ENCODE data around the gene OR2M7. TPM values are rescaled to one million over a fixed set of nuclear protein-coding genes. Genes with fewer than 3 reads are reported as not detected.
"Not testable (repeated sequence)": the region's sequence is repeated elsewhere in the genome, so short reads cannot be mapped to it uniquely, and the experiment has no call there.

Gene OR2M7
- total RNA-seq, 2 donors from 2014 or later, result not detected

DNA sequence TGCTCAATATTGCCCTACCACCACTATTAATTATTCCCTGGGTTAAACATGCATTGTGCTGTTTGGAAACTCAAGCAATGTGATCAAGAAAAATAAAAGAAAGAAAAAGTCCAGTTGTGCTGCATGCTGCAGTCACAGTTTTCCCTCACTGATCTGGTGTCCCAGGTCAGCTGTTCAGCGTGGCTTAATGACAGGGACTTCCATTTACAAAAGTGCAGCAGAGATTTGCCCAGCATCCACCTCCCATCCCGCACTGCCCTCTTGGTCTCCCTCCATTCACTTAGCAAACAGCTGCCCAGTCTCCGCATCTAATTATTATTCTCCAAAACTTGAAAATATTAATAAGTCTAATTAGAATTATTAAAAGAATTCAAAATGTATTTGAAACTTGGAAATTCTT, 35.0 kb upstream of the OR2M7 start:
- no peak overlapping the region for H3K4me3 ChIP-seq
- ATAC-seq (ENCODE audit: insufficient number of reproducible peaks, low FRiP score, low read depth) (no peak), DNase-seq (ENCODE audit: low spot score) (no peak)
- no peaks in the 10 kb centered on the region for H3K27me3 ChIP-seq (replicated peaks; ENCODE audit: insufficient read depth)
- H3K36me3 ChIP-seq, result no peaks in the 10 kb centered on the region
- TF ChIP-seq, protein P1, sequence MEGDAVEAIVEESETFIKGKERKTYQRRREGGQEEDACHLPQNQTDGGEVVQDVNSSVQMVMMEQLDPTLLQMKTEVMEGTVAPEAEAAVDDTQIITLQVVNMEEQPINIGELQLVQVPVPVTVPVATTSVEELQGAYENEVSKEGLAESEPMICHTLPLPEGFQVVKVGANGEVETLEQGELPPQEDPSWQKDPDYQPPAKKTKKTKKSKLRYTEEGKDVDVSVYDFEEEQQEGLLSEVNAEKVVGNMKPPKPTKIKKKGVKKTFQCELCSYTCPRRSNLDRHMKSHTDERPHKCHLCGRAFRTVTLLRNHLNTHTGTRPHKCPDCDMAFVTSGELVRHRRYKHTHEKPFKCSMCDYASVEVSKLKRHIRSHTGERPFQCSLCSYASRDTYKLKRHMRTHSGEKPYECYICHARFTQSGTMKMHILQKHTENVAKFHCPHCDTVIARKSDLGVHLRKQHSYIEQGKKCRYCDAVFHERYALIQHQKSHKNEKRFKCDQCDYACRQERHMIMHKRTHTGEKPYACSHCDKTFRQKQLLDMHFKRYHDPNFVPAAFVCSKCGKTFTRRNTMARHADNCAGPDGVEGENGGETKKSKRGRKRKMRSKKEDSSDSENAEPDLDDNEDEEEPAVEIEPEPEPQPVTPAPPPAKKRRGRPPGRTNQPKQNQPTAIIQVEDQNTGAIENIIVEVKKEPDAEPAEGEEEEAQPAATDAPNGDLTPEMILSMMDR (IDR thresholded peaks at IDR 0.05), result no peak
- H3K4me1 ChIP-seq (ENCODE audit: control insufficient read depth in 1 of 2, low read depth in 2 of 2), result no peaks in the 10 kb centered on the region
- H3K27ac ChIP-seq, result no peak overlapping the region
- H3K9me3 ChIP-seq, result no peaks in the 10 kb centered on the region

DNA sequence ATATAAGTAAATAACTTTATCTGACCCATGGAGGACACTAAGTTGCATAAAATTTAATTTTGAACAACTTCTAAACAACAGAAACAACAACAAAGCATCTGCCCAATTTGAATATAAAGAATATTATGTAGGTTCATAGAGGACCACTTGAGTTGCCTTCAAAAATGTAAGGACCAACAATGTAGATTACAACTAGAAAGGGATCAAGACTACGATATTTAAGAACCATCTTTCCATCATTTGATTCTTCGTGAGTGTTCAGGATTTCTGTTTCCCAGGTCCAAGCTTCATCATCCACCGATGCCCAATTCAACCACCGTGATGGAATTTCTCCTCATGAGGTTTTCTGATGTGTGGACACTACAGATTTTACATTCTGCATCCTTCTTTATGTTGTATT, 24.1 kb upstream of the OR2M7 start, which contains the start of gene OR14C36:
OR14C36 (plus strand) TSS at position 301 of the 400 bp plus-strand sequence; CDS start at position 301, 0 bp downstream.
- Histone ChIP-seq H3K27me3 (replicated peaks; ENCODE audit: insufficient read depth) (no peaks in the 10 kb centered on the region), H3K27ac (no peak within 1 kb of the TSS), H3K4me3 (no peak within 1 kb of the TSS), H3K36me3 (no peaks in the 10 kb centered on the region), H3K9me3 (no peaks in the 10 kb centered on the region), H3K4me1 (ENCODE audit: control insufficient read depth in 1 of 2, low read depth in 2 of 2) (no peaks in the 10 kb centered on the region)
- DNase-seq (ENCODE audit: low spot score), result no peak
- no peak for ATAC-seq (ENCODE audit: insufficient number of reproducible peaks, low FRiP score, low read depth)
- TF ChIP-seq, protein P1 (IDR thresholded peaks at IDR 0.05), result no peak

DNA sequence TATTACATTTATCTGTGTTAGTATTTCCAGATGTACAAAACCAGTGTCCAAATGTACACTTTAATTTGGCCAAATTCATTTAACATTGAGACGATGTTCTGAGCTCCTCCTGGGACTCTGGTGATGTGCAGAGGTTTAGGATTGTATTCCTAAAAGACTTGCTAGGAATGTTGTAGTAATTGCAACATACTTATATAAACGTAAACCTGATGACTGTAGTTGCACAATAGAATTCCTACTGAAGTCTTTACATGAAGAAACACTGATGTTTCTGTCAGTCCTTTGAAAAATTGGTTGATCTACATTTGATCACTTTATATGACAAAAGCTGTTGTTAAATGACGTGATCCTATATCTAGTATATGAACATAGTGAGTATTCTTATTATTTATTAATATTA, 19.1 kb upstream of the OR2M7 start:
- Histone ChIP-seq H3K27me3 (replicated peaks; ENCODE audit: insufficient read depth) (no peaks in the 10 kb centered on the region), H3K36me3 (no peaks in the 10 kb centered on the region), H3K27ac (no peak overlapping the region), H3K9me3 (no peaks in the 10 kb centered on the region), H3K4me1 (ENCODE audit: control insufficient read depth in 1 of 2, low read depth in 2 of 2) (no peaks in the 10 kb centered on the region), H3K4me3 (no peak overlapping the region)
- DNase-seq (ENCODE audit: low spot score), result no peak
- ATAC-seq (ENCODE audit: insufficient number of reproducible peaks, low FRiP score, low read depth), result no peak
- TF ChIP-seq, protein P1 (IDR thresholded peaks at IDR 0.05), result no peak

DNA sequence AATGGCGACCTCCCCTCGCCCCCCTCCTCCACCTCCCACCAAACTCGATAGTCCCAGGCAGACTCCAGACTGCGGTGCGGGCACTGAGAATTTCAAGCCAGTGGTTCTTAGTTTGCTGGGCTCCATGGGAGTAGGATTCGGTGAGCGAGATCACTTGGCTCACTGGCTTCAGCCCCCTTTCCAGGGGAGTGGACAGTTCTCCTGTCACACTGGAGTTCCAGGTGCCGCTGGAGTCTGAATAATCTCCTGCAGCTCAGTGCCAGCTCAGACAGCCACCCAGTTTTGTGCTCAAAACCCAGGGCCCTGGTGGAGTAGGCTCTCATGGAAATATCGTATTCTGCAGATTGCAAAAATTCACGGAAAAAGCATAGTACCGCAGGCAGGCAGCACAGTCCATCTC, 7.6 kb downstream of the OR2M7 start:
- no peaks in the 10 kb centered on the region for H3K27me3 ChIP-seq (replicated peaks; ENCODE audit: insufficient read depth)
- no peak overlapping the region for H3K4me3 ChIP-seq
- no peaks in the 10 kb centered on the region for H3K4me1 ChIP-seq (ENCODE audit: control insufficient read depth in 1 of 2, low read depth in 2 of 2)
- TF ChIP-seq, protein P1 (IDR thresholded peaks at IDR 0.05), result no peak
- DNase-seq (ENCODE audit: low spot score), result no peak
- ATAC-seq (ENCODE audit: insufficient number of reproducible peaks, low FRiP score, low read depth), result no peak
- no peaks in the 10 kb centered on the region for H3K36me3 ChIP-seq
- H3K9me3 ChIP-seq, result no peaks in the 10 kb centered on the region
- H3K27ac ChIP-seq, result no peak overlapping the region

DNA sequence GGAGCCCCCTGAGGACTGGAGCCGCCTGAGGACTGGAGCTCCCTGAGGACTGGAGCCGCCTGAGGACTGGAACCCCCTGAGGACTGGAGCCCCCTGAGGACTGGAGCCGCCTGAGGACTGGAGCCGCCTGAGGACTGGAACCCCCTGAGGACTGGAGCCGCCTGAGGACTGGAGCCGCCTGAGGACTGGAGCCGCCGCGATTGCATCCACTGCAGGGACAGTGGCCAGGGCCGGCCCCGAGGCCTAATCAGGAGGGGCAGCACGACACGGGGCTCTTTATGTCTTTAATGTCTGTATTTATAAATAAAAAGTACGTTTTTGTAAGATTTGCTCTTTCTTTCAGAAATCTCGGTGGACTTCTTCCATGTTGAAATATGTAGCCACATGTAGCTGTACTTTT, 17.6 kb downstream of the OR2M7 start:
- not testable (repeated sequence) for DNase-seq (ENCODE audit: low spot score); ATAC-seq (ENCODE audit: insufficient number of reproducible peaks, low FRiP score, low read depth); H3K4me1 ChIP-seq (ENCODE audit: control insufficient read depth in 1 of 2, low read depth in 2 of 2); H3K9me3 ChIP-seq; H3K27me3 ChIP-seq (replicated peaks; ENCODE audit: insufficient read depth); H3K27ac ChIP-seq; H3K4me3 ChIP-seq; H3K36me3 ChIP-seq

DNA sequence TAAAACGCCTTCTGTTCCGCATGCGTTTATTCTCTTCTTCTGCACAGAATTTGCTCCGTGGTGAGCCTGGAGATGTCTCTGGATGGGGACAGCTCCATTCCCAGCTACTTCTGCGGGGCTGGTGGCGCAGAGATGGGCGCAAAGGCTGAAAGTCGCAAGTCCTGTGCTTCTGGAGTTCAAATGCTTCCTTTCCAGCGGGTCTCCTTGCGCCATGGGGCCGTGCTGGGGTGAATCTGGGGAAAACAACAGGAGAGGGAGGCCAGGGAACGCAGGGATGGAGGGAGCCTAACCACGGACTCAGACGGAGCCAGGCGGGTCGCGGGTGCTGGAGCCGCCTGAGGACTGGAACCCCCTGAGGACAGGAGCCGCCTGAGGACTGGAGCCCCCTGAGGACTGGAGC, 18.3 kb downstream of the OR2M7 start:
- Histone ChIP-seq H3K36me3 (no peaks in the 10 kb centered on the region), H3K4me3 (no peak overlapping the region), H3K27ac (no peak overlapping the region), H3K4me1 (ENCODE audit: control insufficient read depth in 1 of 2, low read depth in 2 of 2) (no peaks in the 10 kb centered on the region), H3K9me3 (no peaks in the 10 kb centered on the region), H3K27me3 (replicated peaks; ENCODE audit: insufficient read depth) (no peaks in the 10 kb centered on the region)
- DNase-seq (ENCODE audit: low spot score), result no peak
- ATAC-seq (ENCODE audit: insufficient number of reproducible peaks, low FRiP score, low read depth), result no peak
- TF ChIP-seq, protein P1 (IDR thresholded peaks at IDR 0.05), result no peak

DNA sequence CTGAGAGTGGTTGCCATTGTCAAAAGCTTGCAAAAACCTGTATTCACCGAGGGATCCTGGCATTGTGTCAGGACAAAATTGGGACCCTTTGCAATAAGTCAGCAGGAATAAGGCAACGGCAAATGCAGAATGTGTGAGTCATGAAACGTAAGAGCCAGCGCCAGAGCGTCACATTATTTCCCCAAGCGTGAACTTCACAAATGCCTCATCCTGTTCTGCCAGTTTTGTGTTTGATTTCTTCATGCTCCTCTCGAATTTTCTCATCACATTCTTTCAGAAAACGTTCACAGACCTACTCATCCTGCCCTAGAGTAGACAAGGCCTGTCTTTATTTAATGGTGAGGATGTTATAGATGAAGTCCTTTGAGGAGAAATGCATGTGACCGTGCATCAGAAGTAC, 18.7 kb downstream of the OR2M7 start:
- H3K9me3 ChIP-seq; H3K36me3 ChIP-seq; ATAC-seq (ENCODE audit: insufficient number of reproducible peaks, low FRiP score, low read depth); DNase-seq (ENCODE audit: low spot score); H3K4me3 ChIP-seq; H3K27ac ChIP-seq; H3K27me3 ChIP-seq (replicated peaks; ENCODE audit: insufficient read depth); H3K4me1 ChIP-seq (ENCODE audit: control insufficient read depth in 1 of 2, low read depth in 2 of 2): not testable (repeated sequence)

All from thoracic aorta (tissue), 2 donors.